SK-N-MC (cell line): ENCODE measurements around the gene COL15A1.

Source experiments
- DNase-seq: peaks from one replicate; pipeline ENCODE4 v3.0.0-alpha.2; 2011; ENCODE audit warnings: low read depth, low spot score
- H3K27ac ChIP-seq: fragments of 200-600 bp; sonication (generic); 2 replicates; pipeline ENCODE4 v1.5.1; 2016; ENCODE audit warnings: mixed run types
- H3K36me3 ChIP-seq: fragments of 200-600 bp; sonication (generic); 2 replicates; pipeline ENCODE4 v1.6.1; 2017; ENCODE audit warnings: antibody characterized with exemption, low read length, mixed read lengths; ENCODE audit not compliant: insufficient read depth
- H3K4me3 ChIP-seq: fragments of 200-600 bp; sonication (generic); 2 replicates; pipeline ENCODE4 v1.5.1; 2016
- H3K9ac ChIP-seq: fragments of 200-600 bp; sonication (generic); 2 replicates; pipeline ENCODE4 v1.8.0; 2017; ENCODE audit warnings: mixed run types, mixed read lengths; ENCODE audit not compliant: insufficient read length
- H3K9me3 ChIP-seq: fragments of 200-600 bp; sonication (generic); 2 replicates; pipeline ENCODE4 v1.6.1; 2017; ENCODE audit warnings: low read depth, mild to moderate bottlenecking, antibody characterized with exemption, low read length, moderate library complexity, mixed read lengths
- EZH2 ChIP-seq: fragments of 200-600 bp; sonication (generic); IDR thresholded peaks from one replicate; pipeline ENCODE4 v1.6.1; 2017; ENCODE audit warnings: antibody characterized with exemption
- FOXP2 ChIP-seq: optimal IDR thresholded peaks from 2 replicates; pipeline ENCODE3; 2011; ENCODE audit warnings: mild to moderate bottlenecking, moderate library complexity; ENCODE audit not compliant: insufficient read depth; ENCODE audit errors: extremely low read length, control extremely low read depth
- POLR2AphosphoS5 ChIP-seq: IDR thresholded peaks from 2 replicates; pipeline ENCODE4 v1.6.1; 2012; ENCODE audit warnings: mild to moderate bottlenecking, low read depth, low read length, borderline replicate concordance

The COL15A1 gene

GRCh38 chr9:98950262-98950661 lies 6.6 kb downstream of the COL15A1 start:
- Histone ChIP-seq H3K27ac (no peak overlapping the region), H3K36me3 (no peaks in the 10 kb centered on the region), H3K9me3 (no peaks in the 10 kb centered on the region), H3K4me3 (no peak overlapping the region), H3K9ac (no peak overlapping the region)
- no peak for DNase-seq
- no peak for TF ChIP-seq FOXP2
- TF ChIP-seq EZH2 = no peak
- TF ChIP-seq POLR2AphosphoS5 = no peak

GRCh38 chr9:98951967-98952366 lies 8.3 kb downstream of the COL15A1 start:
- TF ChIP-seq EZH2 (no peak), POLR2AphosphoS5 (no peak), FOXP2 (no peak)
- no peak overlapping the region for H3K27ac ChIP-seq
- no peaks in the 10 kb centered on the region for H3K36me3 ChIP-seq
- no peaks in the 10 kb centered on the region for H3K9me3 ChIP-seq
- no peak overlapping the region for H3K4me3 ChIP-seq
- H3K9ac ChIP-seq = no peak overlapping the region
- DNase-seq = no peak

- Histone ChIP-seq H3K9me3 (no peaks in the 10 kb centered on the region), H3K9ac (no peak overlapping the region), H3K36me3 (no peaks in the 10 kb centered on the region), H3K4me3 (no peak overlapping the region), H3K27ac (no peak overlapping the region)
- no peak for DNase-seq
- TF ChIP-seq EZH2 = no peak
- TF ChIP-seq FOXP2 = no peak
- TF ChIP-seq POLR2AphosphoS5 = no peak
Observed at GRCh38 chr9:98953581-98954243, 10.0 kb downstream of the COL15A1 start.

GRCh38 chr9:98954244-98954610 lies 10.5 kb downstream of the COL15A1 start:
- Histone ChIP-seq H3K36me3 (no peaks in the 10 kb centered on the region), H3K9me3 (no peaks in the 10 kb centered on the region), H3K27ac (no peak overlapping the region), H3K4me3 (no peak overlapping the region), H3K9ac (no peak overlapping the region)
- DNase-seq = no peak
- TF ChIP-seq FOXP2 (no peak), EZH2 (no peak), POLR2AphosphoS5 (no peak)

- Histone ChIP-seq H3K36me3 (no peaks in the 10 kb centered on the region), H3K9ac (no peak overlapping the region), H3K27ac (no peak overlapping the region), H3K9me3 (no peaks in the 10 kb centered on the region), H3K4me3 (no peak overlapping the region)
- no peak for DNase-seq
- TF ChIP-seq POLR2AphosphoS5 = no peak
- no peak for TF ChIP-seq EZH2
- TF ChIP-seq FOXP2 = no peak
Observed at GRCh38 chr9:98955259-98955658, 11.6 kb downstream of the COL15A1 start.

GRCh38 chr9:98957826-98958225 lies 14.1 kb downstream of the COL15A1 start:
- Histone ChIP-seq H3K36me3 (no peaks in the 10 kb centered on the region), H3K4me3 (no peak overlapping the region), H3K9ac (no peak overlapping the region), H3K27ac (no peak overlapping the region), H3K9me3 (no peaks in the 10 kb centered on the region)
- TF ChIP-seq POLR2AphosphoS5 = no peak
- no peak for TF ChIP-seq EZH2
- no peak for TF ChIP-seq FOXP2
- DNase-seq = no peak

- Histone ChIP-seq H3K9me3 (no peaks in the 10 kb centered on the region), H3K27ac (no peak overlapping the region), H3K36me3 (no peaks in the 10 kb centered on the region), H3K9ac (no peak overlapping the region), H3K4me3 (no peak overlapping the region)
- DNase-seq = no peak
- TF ChIP-seq POLR2AphosphoS5 (no peak), FOXP2 (no peak), EZH2 (no peak)
Observed at GRCh38 chr9:98958271-98958984, 14.7 kb downstream of the COL15A1 start.

GRCh38 chr9:98960409-98960808 lies 16.7 kb downstream of the COL15A1 start:
- no peaks in the 10 kb centered on the region for H3K9me3 ChIP-seq
- no peak overlapping the region for H3K9ac ChIP-seq
- TF ChIP-seq EZH2 (no peak), POLR2AphosphoS5 (no peak), FOXP2 (no peak)
- no peak for DNase-seq
- H3K4me3 ChIP-seq = no peak overlapping the region
- no peak overlapping the region for H3K27ac ChIP-seq
- H3K36me3 ChIP-seq = no peaks in the 10 kb centered on the region

GRCh38 chr9:98961513-98962180 lies 17.9 kb downstream of the COL15A1 start:
- no peaks in the 10 kb centered on the region for H3K9me3 ChIP-seq
- DNase-seq = no peak
- no peak overlapping the region for H3K9ac ChIP-seq
- TF ChIP-seq EZH2 (no peak), POLR2AphosphoS5 (no peak), FOXP2 (no peak)
- H3K36me3 ChIP-seq = no peaks in the 10 kb centered on the region
- no peak overlapping the region for H3K4me3 ChIP-seq
- no peak overlapping the region for H3K27ac ChIP-seq
